H1 (cell line): ENCODE data around the gene BIRC7. TPM values are rescaled to one million over a fixed set of nuclear protein-coding genes. Genes with fewer than 3 reads are reported as not detected.

Experiments
- CHD1 ChIP-seq: IDR thresholded peaks from 2 replicates; pipeline ENCODE4 v1.6.1; 2012; ENCODE audit warnings: low read depth, low read length, improper control_type of control experiment
- RAD21 ChIP-seq, 2 experiments: IDR thresholded peaks in 1 of 2; conservative IDR thresholded peaks in 1 of 2; 2 replicates each; pipeline ENCODE4 v1.6.1; 2011; ENCODE audit warnings: low read depth in 2 of 2, low read length in 2 of 2, improper control_type of control experiment in 1 of 2, inconsistent platforms in 1 of 2, mild to moderate bottlenecking in 1 of 2, moderate library complexity in 1 of 2
- polyA plus RNA-seq, 7 experiments: library from polyadenylated mRNA; depleted of rRNA in 3 of 7; stranded (reverse) in 5 of 7; unstranded in 2 of 7; fragments of >200 nt in 5 of 7; fragments of 200-250 nt in 2 of 7; gene quantifications; 1 replicate in 5 of 7; 2 replicates in 1 of 7; 4 replicates in 1 of 7; pipeline versions ENCODE4 v1.2.1 to v1.2.3, GENCODE V29; 2011 to 2013; ENCODE audit warnings: missing spikeins in 2 of 7, mixed read lengths in 2 of 7
- total RNA-seq: library from RNA; stranded (reverse); fragmentation: NEBNext Ultra II Directional; extraction: Animal tissue kit (Norgen Biotek cat#: 25700); gene quantifications from 2 replicates; pipeline ENCODE4 v1.2.1, GENCODE V29; 2021

BIRC7 gene
- total and polyA plus RNA-seq, 2 of the 8 experiments (the other 6 are each of a cell fraction or from before 2014, with no cell fraction given) = 0.11 to 0.41 TPM

DNA sequence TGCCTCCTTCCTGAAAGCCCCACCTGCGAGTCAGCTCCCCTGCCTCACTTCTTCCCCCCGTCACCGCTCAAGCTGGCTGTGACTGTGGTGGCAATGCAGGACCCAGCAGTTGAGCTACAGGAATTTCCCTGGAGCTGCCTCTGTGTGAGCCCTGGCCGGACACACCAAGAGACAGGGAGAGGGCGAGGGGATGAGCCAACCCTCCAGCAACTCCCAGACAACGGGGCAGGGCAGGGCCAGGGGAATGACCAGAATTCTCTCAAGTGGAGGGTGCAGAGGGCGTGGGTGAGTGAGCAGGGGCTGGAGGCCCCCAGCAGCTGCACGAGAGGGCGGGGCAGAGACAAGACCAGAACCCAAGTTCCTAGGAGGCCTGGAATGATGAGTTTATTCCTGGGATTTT lies 32.0 kb downstream of the BIRC7 start (continued):
- TF ChIP-seq CHD1 = no peak
- no peak for TF ChIP-seq RAD21 (IDR thresholded peaks at IDR 0.05 in 1 of 2, conservative IDR thresholded peaks at IDR 0.05 in 1 of 2; ENCODE audit: low read depth in 2 of 2, low read length in 2 of 2)
- TF ChIP-seq, all 59 proteins: peak for 0
